ENCODE results near the gene FADS3. TPM values are rescaled to one million over a fixed set of nuclear protein-coding genes. Genes with fewer than 3 reads are reported as not detected.
A peak's percentile ranks its signal among the peaks of the same experiment; 100 is the strongest.

Gene FADS3
- total and polyA plus RNA-seq, 2 of the 4 experiments (the other 2 are of a cell fraction): 54.5 to 110 TPM

- H3K14ac ChIP-seq (replicated peaks; ENCODE audit: low read depth, low read length): no peak overlapping the region
- H2BK15ac ChIP-seq (ENCODE audit: low read depth, low read length): no peak overlapping the region
- no peak overlapping the region for H3K18ac ChIP-seq (ENCODE audit: low read depth, low read length)
- H4K91ac ChIP-seq (ENCODE audit: insufficient read depth, low read depth, low read length): no peak overlapping the region
- H3K4me3 ChIP-seq (ENCODE audit: insufficient read depth, low read depth, low read length): no peak overlapping the region
- H3K27ac ChIP-seq (ENCODE audit: insufficient read depth, low read length): no peak overlapping the region
- H4K8ac ChIP-seq (ENCODE audit: low read depth in 2 of 2, low read length in 2 of 2): no peak overlapping the region
- H3K9me1 ChIP-seq (ENCODE audit: insufficient read depth, low read length): no peaks in the 10 kb centered on the region
- H4K20me1 ChIP-seq (ENCODE audit: insufficient read depth, low read length): no peaks in the 10 kb centered on the region
- no peaks in the 10 kb centered on the region for H3K27me3 ChIP-seq (ENCODE audit: control insufficient read depth, insufficient read depth, low read length)
- no peak overlapping the region for H2BK120ac ChIP-seq (ENCODE audit: low read depth, low read length)
- H3K23ac ChIP-seq (ENCODE audit: low read depth, low read length): no peak overlapping the region
- H3K56ac ChIP-seq (ENCODE audit: extremely low read depth, insufficient read depth, low read length): no peak overlapping the region
- no peak overlapping the region for H2AFZ ChIP-seq (replicated peaks; ENCODE audit: low read length, poor library complexity)
- BruUV-seq (replicated peaks): no TSS peak
- H3K9me3 ChIP-seq (ENCODE audit: control insufficient read depth, insufficient read depth, low read length): no peaks in the 10 kb centered on the region
- no peak overlapping the region for H3K4me2 ChIP-seq (ENCODE audit: low read depth, low read length)
- no peak overlapping the region for H4K5ac ChIP-seq (ENCODE audit: low read depth, low read length)
- ATAC-seq (ENCODE audit: low read depth) (no peak), DNase-seq (no peak)
- H3K4me1 ChIP-seq (ENCODE audit: control insufficient read depth, insufficient read depth, low read length): no peaks in the 10 kb centered on the region
- no peak overlapping the region for H2AK5ac ChIP-seq (ENCODE audit: low read depth, low read length)
- ChIA-PET CTCF (interaction anchor here (0.6 to 3.7 kb wide), 3 partner anchors 35 to 203 kb away, joined by 3 to 13 read pairs (median 3); no protein-coding TSS in a partner anchor), POLR2A (ENCODE audit: unreplicated experiment) (no interaction called here)
- H2AK9ac ChIP-seq (replicated peaks; ENCODE audit: low read depth, low read length, poor library complexity): peak overlapping the region; percentile 42
- H3K9ac ChIP-seq (ENCODE audit: low read depth, low read length): no peak overlapping the region
- intact Hi-C loops (cut with micrococcal nuclease) (no loop called here), dilution Hi-C loops (cut with HindIII; ENCODE audit: low sequenced_read_pairs, unreplicated experiment) (no loop called here), in situ Hi-C loops (cut with MboI; ENCODE audit: low sequenced_read_pairs) (no loop called here)
- no peak overlapping the region for H3K4ac ChIP-seq (ENCODE audit: low read depth, low read length)
- H3K79me1 ChIP-seq (ENCODE audit: low read depth in 1 of 2, low read length in 2 of 2): no peaks in the 10 kb centered on the region
- TF ChIP-seq RAD21 (IDR thresholded peaks at IDR 0.05; ENCODE audit: low read length): no peak
- no peak for TF ChIP-seq FOS (IDR thresholded peaks at IDR 0.05; ENCODE audit: low read depth, low read length)
- no peak for TF ChIP-seq MAZ (IDR thresholded peaks at IDR 0.05; ENCODE audit: borderline replicate concordance, low read depth, low read length)
- TF ChIP-seq BHLHE40 (IDR thresholded peaks at IDR 0.05; ENCODE audit: low read depth, low read length): no peak
- TF ChIP-seq RFX5 (IDR thresholded peaks at IDR 0.05; ENCODE audit: low read depth, low read length): no peak
- no peak for TF ChIP-seq NFE2L2 (IDR thresholded peaks at IDR 0.05; ENCODE audit: low read depth, low read length)
- TF ChIP-seq, protein P1, sequence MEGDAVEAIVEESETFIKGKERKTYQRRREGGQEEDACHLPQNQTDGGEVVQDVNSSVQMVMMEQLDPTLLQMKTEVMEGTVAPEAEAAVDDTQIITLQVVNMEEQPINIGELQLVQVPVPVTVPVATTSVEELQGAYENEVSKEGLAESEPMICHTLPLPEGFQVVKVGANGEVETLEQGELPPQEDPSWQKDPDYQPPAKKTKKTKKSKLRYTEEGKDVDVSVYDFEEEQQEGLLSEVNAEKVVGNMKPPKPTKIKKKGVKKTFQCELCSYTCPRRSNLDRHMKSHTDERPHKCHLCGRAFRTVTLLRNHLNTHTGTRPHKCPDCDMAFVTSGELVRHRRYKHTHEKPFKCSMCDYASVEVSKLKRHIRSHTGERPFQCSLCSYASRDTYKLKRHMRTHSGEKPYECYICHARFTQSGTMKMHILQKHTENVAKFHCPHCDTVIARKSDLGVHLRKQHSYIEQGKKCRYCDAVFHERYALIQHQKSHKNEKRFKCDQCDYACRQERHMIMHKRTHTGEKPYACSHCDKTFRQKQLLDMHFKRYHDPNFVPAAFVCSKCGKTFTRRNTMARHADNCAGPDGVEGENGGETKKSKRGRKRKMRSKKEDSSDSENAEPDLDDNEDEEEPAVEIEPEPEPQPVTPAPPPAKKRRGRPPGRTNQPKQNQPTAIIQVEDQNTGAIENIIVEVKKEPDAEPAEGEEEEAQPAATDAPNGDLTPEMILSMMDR (conservative IDR thresholded peaks at IDR 0.05; ENCODE audit: low read depth, low read length): no peak
- TF ChIP-seq CEBPB (IDR thresholded peaks at IDR 0.05; ENCODE audit: low read depth, low read length): no peak
- no peak for TF ChIP-seq MXI1 (IDR thresholded peaks at IDR 0.05; ENCODE audit: borderline replicate concordance, low read depth, low read length)
- no peak for TF ChIP-seq USF2 (IDR thresholded peaks at IDR 0.05; ENCODE audit: low read depth, low read length)
- TF ChIP-seq SMC3 (IDR thresholded peaks at IDR 0.05; ENCODE audit: low read depth, low read length): no peak
- WGBS, 2 experiments (ENCODE audit: extremely low coverage in 2 of 2, insufficient read length in 1 of 2): 90% methylated on average over 10 of the region's 13 CpGs; no CpG with 5 or more reads in 1 of the 2 experiments
- H2BK20ac ChIP-seq (ENCODE audit: low read depth, low read length): no peak overlapping the region
- no peak overlapping the region for H2BK5ac ChIP-seq (ENCODE audit: low read depth, low read length, poor library complexity, severe bottlenecking)
- peaks cover 1% of the 10 kb centered on the region; the same call in 1 of the 2 replicates for H3K36me3 ChIP-seq (ENCODE audit: control insufficient read depth, insufficient read depth, low read length)
Observed at GRCh38 chr11:61905067-61905696, 13.8 kb upstream of the FADS3 start.
